ENCODE measurements around the gene MTFR1L.

The MTFR1L gene

DNA sequence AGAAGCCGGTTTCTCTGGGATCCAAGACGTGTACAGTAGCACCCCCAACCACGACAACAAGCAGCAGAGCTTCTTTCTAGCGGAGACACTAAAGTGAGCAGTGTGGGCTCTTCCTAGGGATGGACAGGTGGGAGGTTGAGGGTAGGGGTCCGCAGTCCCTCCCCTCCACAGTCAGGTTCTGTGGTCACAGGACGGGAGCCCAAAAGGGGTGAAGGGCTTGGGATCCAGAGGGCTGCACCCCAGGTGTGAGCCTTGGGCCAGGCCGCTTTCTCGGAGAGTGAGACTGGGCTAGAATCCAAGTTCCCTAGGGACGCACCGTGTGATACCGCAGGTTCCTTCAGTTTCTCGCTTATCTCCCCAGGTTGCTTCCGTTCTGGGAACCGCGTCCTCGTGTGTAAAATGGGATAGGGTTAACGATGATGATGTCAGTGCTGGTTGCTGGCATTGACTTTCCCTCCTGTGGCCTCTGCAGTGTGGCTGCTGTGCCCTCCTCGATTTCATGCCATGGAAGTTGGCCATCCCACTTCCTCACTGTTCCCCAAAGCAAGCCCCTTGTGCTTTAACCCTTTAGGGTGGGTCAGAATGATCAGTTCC, 37.0 kb upstream of the MTFR1L start:
- no peak for TF ChIP-seq ZNF274 (IDR thresholded peaks at IDR 0.05; ENCODE audit: low read depth, low read length)

DNA sequence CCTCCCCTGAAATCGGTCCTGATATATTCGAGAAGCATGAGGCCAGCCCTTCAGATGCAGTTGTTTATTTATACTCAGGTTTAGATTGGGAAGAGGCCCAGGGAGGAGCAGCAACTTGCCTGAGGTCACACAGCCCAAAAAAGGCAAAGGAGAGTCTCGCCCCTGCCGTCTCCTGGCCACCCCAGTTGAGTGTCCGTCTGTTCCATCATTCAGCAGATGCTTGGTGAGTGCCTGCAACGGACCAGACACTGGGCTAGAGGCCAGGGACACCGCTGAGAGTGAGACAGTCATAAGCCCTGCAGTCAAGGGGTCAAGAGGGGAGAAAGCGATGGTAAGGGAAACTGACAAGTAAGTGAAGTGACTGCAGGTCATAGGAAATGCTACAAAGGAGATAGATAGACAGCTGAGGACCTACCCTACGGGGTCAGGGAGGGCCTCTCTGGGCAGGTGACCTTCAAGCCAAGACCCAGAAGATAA, 35.1 kb upstream of the MTFR1L start:
- no peak overlapping the region for H3K4me3 ChIP-seq (ENCODE audit: low read length)
- no peak for TF ChIP-seq ZNF274 (IDR thresholded peaks at IDR 0.05; ENCODE audit: low read depth, low read length)

More for the DNA sequence above, 37.0 kb upstream of the MTFR1L start:
- no peak overlapping the region for H3K4me3 ChIP-seq (ENCODE audit: low read length)

DNA sequence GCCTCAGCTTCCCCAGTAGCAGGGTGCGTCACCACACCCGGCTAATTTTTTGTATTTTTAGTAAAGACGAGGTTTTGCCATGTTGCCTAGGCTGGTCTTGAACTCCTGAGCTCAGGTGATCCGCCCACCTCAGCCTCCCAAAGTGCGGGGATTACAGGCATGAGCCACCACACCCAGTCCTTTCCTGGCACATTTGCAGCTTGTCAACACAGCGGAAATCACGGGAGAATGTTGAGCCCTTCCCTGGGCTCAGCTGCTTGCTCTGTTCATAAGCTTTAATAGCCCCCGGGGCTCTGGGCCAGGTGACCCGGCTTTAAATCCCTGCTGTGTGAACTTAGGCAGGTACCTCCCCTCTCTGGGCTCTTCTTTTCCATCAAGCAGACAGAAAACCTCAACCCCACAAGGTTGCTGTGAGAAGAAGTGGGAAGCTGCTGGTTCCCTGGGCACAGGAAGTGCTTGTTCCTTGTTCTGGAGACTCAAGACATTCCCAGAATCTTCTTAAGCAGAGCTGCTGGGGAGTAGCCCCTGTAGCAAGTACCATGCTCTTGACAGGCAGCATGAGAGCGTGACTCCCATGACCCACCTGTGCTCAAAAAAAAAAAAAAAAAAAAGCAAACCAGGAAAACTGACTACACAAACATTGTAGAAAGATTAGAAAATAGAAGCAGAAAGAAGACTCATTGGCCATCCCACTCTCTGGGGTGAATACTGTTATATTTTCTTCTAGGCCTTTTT, 34.3 kb upstream of the MTFR1L start:
- no peak overlapping the region for H3K4me3 ChIP-seq (ENCODE audit: low read length)
- no peak for TF ChIP-seq ZNF274 (IDR thresholded peaks at IDR 0.05; ENCODE audit: low read depth, low read length)

DNA sequence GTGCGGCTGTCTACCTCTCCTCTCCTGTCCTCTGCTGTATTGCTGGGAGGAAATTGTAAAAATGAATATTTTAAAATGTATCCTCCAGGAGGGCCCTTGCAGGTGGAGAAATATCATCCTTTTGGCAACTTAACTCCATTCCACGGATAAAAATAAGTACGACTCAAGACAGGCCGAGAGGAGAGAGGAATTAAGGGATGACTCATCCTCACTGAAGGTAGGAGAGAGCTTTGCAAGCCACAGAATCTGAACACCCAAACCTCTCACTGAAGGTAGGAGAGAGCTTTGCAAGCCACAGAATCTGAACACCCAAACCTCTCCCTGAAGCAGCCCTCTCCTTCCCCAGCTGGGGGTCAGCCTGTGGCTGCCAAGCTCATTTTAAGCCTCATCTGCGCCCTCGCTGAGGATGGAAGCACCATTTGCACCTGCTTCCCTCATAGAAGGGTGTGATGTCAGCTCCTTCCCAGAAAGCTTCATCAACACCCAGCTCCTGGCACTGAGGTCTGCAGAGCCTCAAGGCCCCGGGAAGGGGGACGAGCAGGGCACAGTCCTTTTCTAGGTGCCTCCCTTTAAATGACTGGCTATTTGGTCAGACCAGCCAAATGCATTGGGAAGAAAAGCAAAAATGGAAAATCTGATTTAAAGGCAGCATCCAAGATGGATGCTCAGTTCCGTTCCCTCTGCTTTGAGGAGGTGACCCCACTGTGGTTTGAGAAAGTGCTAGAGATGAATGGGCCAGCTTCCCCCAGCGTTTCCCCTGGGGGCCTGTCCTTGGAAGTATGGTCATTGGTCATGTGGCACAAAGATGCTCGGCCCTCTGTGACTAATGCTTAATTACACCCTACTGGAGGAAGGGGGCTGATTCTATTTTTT, 32.6 kb upstream of the MTFR1L start:
- no peak overlapping the region for H3K4me3 ChIP-seq (ENCODE audit: low read length)
- no peak for TF ChIP-seq ZNF274 (IDR thresholded peaks at IDR 0.05; ENCODE audit: low read depth, low read length)

DNA sequence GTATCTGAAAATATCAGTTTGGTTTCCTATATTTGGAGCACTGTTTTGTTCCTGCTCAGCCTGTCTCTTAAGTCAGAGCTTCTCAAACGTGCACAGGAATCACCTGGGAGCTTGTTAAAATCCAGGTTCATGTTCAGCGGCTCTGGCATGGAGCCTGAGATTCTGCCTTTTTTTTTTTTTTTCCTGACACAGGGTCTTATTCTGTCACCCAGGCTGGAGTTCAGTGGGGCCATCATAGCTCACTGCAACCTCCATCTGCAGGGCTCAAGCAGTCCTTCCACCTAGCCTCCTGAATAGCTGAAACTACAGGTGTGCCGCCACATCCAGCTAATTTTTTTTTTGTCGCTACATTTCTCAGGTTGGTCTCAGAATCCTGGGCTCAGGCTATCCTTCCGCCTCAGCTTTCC, 32.0 kb upstream of the MTFR1L start:
- TF ChIP-seq ZNF274 (IDR thresholded peaks at IDR 0.05; ENCODE audit: low read depth, low read length): no peak
- H3K4me3 ChIP-seq (ENCODE audit: low read length): no peak overlapping the region

DNA sequence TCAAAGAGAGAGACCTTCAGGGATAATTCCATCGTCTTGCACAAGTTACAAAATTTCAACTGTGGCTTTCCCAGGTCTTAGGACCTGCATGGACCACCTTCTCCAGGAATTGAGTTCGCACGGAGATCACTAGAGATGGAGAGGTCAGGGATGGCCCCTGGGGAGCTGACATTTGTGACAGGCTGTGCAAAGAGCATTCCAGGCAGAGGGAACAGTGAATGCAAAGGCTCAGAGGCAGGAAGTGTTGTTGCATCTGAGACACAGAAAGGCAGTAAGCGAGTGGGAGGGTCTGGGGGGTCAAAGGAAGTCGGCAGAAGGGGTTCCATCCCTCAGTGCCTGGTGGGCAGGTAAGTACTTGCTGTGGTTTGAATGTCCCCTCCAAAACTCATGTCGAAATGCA, 29.3 kb upstream of the MTFR1L start:
- TF ChIP-seq ZNF274 (IDR thresholded peaks at IDR 0.05; ENCODE audit: low read depth, low read length): no peak

DNA sequence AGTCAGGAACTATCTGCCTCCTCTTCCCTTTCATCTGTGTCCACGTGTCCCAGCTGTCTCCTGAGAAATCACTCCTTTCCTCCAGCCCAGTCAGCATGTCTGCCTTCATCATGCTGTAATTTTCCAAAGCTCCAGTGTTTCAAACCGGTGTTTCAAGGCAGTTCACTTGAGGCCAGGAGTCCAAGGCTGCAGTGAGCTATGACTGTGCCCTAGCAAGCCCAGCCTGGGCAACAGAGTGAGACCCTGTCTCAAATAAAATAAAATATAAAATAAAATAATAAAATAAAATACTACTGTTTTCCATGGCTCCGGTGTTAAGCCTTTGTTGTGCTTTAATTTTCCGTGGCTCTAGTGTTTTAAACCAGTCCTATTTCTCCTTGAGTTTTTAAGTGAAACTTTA, 27.6 kb upstream of the MTFR1L start:
- TF ChIP-seq ZNF274 (IDR thresholded peaks at IDR 0.05; ENCODE audit: low read depth, low read length): no peak
- no peak overlapping the region for H3K4me3 ChIP-seq (ENCODE audit: low read length)

More for the DNA sequence above, 29.3 kb upstream of the MTFR1L start:
- no peak overlapping the region for H3K4me3 ChIP-seq (ENCODE audit: low read length)

DNA sequence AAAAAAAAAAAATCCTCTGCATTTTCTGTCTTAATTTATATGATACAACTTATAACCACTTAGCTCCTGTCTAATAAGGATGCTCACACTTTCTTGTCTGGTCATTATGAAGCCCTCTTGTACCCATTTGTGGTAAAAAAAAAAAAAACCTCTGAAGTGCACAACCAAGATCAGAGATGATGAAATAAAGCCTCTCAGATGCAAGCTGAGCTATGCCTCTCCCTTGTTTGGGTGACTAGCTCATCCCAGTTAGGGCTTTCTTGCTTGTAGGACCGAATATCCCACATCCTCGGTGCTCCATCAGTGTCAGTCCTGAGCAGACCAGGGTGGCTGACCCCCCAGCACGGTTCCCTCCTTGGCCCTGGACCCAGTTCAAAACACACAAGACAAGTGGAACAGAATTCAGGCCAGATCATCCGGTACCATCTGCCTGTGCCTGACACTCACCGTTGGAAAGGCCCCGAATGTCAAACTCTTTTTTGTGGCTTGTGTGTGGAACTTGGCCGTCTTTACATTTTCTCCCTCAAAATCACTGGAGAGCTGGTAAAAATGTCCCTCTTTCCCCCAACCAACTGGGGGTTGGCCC, 26.1 kb upstream of the MTFR1L start:
- H3K4me3 ChIP-seq (ENCODE audit: low read length): no peak overlapping the region
- TF ChIP-seq ZNF274 (IDR thresholded peaks at IDR 0.05; ENCODE audit: low read depth, low read length): no peak

DNA sequence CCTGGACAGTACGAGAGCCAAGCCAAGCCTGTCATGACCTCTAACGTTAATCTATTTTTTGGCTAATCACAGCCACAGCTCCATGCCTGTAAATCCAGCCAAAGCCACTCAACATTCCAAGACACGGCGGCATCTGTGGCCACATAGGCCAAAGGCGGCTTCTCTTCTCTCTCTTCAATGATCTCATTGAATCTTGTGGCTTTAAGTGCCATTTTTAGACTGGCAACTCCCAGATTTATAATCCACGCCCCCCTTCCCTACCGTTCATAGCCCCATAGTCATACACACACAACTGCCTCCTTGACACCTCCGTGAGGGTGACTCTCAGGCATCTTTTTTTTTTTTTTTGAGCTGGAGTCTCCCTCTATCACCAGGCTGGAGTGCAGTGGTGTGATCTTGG, 25.4 kb upstream of the MTFR1L start:
- no peak for TF ChIP-seq ZNF274 (IDR thresholded peaks at IDR 0.05; ENCODE audit: low read depth, low read length)

DNA sequence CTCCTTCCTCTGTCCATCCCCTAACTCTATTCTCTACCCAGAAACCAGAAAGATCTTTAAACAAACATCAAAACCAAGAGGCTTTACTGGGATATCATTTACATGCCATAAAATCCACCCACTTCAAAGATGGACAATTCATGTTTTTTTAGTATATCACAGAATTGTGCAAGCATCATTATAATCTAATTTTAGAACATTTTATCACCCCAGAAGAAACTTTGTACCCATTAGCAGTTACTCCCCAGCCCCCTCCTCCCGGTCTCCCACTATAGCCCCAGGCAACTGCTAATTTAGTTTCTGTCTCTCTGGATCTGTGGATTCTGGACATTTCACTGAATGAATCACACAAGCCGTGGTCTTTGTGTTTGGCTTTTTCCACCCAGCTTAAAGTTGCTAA, 24.5 kb upstream of the MTFR1L start:
- no peak overlapping the region for H3K4me3 ChIP-seq (ENCODE audit: low read length)
- no peak for TF ChIP-seq ZNF274 (IDR thresholded peaks at IDR 0.05; ENCODE audit: low read depth, low read length)

More for the DNA sequence above, 25.4 kb upstream of the MTFR1L start:
- H3K4me3 ChIP-seq (ENCODE audit: low read length): no peak overlapping the region

DNA sequence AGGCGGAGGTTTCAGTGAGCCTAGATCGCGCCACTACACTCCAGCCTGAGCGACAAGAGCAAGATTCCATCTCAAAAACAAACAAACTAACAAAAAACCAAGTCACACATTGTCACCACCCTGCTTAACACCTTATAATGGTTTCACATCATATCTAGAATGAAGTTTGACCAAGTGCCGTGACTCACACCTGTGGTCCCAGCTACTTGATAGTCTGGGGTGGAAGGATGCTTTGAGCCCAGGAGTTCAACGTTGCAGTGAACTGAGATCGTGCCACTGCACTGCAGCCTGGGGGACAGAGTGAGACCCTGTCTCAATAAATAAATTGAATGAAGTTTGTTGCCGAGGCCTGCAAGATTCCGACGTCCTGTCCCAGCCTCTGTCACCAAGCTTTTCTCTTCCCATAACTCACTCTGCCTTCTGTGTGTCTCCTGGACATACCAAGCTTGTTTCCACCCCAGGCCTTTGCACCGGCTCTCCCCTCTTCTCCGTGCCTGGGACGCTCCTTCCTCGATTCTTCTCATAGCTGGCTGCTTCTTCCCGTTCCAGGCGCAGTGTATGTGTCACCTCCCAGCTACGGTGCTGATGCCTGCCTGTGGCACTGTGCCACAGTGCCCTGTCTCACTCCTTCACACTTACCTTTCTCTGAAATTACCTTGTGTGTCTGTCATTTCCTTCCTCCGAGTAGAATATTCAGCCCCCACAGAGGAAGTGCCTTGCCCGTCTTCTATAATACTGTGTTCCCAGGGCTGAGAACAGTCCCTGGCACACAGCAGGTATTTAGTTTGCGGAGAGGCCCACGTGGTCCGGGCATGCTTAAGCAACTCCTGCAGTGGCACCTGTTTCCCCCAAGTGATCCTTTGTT, 23.6 kb upstream of the MTFR1L start:
- no peak for TF ChIP-seq ZNF274 (IDR thresholded peaks at IDR 0.05; ENCODE audit: low read depth, low read length)
- no peak overlapping the region for H3K4me3 ChIP-seq (ENCODE audit: low read length)

DNA sequence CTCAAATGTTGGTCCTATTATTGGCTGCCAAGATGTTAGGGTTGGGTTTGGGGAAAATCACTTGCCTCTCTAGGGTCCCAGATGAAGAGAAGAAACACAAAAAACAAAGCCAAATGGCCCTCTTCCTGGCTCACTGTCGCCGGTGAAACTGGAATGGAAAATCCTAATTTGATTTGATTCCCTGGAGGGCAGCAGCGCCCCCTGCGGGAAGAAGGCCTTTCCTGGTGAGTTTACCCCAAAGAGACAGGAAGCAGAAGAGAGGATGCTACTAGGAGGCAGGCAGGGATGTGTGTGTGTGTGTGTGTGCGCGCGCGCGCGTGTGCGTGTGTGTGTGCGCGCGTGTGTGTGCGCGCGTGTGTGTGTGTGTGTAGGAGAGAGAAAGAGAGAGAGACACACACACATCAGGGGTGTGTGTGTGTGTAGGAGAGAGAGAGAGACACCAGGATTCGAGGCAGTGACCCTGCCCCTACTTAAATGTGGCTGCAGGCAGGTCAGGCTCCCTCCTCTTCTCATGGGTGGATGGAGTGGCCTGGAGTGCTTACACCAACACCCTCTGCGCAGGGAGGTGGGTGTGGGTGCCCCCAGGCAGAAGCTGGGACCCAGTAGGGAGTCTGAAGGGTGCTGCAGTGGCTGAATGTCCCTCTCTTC, 22.8 kb upstream of the MTFR1L start:
- no peak for TF ChIP-seq ZNF274 (IDR thresholded peaks at IDR 0.05; ENCODE audit: low read depth, low read length)
- no peak overlapping the region for H3K4me3 ChIP-seq (ENCODE audit: low read length)

DNA sequence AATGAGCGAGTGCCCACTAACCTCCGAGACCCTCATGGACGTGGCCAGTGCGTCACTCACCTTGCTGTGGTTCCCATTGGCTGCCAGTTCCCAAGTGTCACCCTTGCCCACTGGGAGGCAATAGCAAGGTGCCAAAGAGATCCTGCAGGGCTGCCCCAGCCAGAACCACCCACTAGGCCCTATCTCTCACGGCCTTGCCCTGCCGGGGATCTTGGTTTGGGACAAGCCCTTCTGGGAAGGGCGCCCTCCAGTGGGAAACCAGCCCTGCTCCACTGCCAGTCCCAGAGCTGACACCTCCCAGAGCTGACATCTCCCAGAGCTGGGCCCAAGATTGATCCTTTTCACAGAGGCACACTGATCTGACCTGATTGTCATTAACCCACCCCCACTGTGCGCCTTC, 21.8 kb upstream of the MTFR1L start:
- H3K4me3 ChIP-seq (ENCODE audit: low read length): no peak overlapping the region
- TF ChIP-seq ZNF274 (IDR thresholded peaks at IDR 0.05; ENCODE audit: low read depth, low read length): no peak

Data from GM08714 (cell line).